GM21529 (cell line): ENCODE data around the gene RING1.

Experiments
- ATAC-seq: cut with Tn5 transposase; IDR thresholded peaks from one replicate; pipeline ENCODE4 v1.9.1; 2021; ENCODE audit not compliant: unreplicated experiment

The RING1 gene

DNA sequence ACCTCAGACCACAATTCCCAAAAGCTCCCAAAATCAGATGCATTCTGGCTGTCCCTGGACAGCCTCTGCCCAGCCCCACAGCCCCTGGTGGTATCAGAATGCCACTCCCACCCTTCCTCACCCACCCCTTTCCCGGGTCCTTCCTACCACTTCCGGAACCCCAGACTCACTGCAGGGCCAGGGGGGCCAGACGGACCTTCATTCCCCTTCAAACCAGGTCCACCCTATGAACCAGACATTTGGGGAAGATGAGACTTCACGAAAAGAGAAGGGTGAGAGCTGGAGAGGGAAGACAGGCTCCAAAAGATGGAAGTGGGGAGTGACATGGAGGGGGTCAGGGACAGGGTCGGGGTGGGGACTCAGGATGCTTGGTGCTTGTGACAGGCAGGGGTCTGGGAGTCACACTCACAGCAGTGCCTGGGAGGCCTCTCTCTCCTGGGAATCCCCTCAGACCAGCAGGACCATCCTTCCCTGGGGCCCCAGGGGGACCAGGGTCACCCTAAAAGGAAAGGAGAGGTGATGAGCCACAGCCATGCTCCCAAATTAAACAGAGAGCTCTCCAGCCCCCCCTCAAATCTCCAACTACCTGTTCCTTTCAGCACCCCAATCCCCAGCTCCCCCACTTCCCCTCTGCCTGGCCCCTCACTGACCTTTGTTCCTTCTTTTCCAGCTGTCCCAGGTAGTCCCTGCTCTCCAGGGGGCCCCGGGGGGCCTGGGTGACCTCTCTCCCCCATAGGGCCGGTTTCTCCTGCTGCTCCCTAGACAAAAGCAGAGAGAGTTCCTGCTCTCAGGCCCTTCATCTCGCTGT is 36.2 kb upstream of the RING1 start:
- ATAC-seq = no peak

DNA sequence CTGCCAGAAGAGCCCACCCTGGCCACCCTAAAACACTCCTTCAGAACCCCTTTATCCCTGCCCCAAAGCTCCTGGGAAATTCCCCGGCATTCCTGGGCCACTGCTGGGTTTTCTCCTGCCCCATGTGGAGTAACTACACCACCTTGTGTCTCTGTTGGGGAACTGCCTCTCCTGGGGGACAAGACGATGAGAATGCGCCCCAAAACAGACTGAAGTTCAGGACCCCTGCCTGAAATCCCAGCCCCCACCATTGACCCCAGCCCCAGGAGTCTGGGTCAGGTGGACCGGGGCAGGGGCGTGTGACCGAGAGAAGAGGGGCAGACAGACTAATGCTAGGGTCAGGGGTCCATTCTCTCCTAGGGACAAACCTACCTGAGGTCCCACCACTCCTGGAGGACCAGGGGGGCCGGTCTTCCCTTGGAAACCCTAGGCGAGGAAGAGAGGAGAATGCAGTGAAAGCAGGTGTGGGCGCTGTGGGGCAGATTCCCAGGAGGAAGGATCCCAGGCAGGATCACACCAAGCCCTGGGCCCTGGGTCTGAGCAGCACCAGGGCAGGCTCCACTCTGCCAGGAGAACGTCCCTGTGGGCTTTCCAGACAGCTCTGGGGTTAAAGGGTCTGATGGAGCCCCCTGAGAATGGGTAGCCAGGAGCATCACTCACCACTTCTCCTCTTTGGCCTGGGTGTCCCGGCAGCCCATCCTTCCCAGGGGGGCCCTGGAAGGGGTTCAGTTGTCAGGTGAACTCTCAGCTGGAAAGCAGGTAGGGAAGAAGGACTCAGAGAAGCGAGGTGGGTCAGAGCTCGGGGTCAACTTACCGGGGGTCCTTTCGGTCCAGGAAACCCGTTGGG is 35.4 kb upstream of the RING1 start:
- no peak for ATAC-seq

- ATAC-seq = no peak
Measured at GRCh38 chr6:33173535-33174180, 34.6 kb upstream of the RING1 start.

GRCh38 chr6:33174784-33175183 is 33.5 kb upstream of the RING1 start:
- ATAC-seq = no peak

GRCh38 chr6:33175436-33176069 is 32.7 kb upstream of the RING1 start:
- no peak for ATAC-seq

DNA sequence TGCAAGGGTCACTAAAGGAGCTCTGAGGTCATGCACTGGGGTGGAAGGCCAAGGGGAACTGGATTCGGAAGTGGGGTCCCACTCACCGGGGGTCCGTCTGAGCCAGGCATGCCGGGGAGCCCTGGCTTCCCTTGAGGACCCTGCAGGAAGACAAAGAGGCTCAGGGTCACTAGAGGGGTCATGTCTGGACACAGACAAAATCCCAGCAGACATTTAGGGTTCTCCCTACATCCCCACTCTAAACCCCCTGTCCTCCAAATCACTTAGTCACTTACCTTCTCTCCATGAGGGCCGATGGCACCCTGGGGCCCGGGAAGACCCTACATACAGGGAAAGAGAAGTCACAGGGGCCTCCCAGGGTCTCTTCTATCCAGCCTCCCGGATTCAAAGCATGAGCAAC is 31.4 kb upstream of the RING1 start:
- ATAC-seq = no peak

DNA sequence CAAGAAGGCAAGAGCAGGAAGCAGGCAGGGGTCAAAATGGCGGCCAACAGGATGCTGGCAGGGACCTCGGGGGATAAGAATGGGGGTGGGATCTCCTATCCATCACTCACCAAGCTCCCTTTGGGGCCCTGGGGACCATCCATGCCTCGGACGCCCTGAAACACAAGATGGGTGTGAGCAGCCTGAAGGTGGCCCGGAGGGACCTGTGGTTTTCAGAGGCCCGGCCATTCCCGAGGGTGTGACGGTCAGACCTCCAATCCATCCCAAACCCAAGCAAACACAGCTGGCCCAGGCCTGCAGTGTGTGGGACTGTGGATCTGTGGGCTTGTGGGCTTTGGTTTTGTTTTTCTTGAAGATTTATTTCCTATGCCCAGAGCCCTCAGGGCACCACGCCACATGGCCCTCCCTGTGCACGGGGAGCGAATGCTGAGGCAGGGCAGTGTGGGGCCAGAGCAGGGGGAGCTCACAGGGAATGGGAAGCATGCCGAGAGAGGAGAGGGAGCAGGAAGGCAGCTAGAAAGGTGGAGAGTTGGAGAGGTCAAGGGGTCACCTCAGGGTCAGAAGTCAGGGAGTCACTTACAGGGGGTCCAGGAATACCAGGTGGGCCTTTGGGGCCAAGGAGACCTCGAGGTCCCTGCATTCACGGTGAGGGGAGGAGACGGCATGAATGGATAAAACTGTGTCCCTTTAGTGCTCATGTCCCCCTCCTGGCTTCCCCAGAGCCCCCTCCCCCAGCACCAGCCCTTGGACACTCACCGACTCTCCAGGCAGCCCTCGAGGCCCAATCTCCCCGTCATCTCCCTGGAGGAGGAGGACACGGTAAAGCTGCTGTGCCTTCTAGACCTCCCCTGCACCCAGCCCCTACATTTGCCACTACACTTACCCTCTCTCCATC is 30.5 kb upstream of the RING1 start:
- no peak for ATAC-seq

DNA sequence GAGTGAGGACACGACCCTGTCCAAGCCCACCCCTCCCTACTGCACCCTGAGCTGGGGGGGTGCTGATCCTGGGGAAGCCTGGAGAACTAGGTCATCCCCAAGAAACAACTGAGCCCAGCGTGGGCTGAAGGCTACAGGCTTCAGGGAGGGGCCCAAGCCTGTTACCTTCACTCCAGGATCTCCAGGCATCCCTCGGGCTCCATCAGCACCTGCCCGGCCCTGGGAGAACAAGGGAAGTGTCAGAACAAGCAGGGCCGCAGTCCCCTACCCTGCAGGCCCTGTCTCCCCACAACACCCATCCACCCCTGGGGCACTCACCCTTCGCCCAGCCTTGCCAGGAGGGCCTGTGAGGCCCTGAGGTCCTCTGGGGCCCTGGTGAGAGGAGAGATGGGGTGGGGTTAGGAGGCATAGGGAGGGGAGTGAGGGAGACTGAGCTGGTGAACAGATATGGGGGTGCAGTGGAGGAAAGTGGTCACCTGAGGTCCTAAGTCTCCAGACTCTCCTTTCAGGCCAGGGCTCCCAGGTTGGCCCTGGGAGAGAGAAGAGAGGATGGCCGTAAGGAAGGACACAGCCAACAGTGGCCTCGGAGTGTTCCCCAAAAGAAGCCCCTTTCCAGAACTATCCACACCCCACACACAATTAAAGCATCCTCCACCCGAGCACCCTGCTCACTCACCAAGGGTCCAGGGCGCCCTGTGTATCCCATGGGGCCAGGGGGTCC is 29.4 kb upstream of the RING1 start:
- no peak for ATAC-seq

DNA sequence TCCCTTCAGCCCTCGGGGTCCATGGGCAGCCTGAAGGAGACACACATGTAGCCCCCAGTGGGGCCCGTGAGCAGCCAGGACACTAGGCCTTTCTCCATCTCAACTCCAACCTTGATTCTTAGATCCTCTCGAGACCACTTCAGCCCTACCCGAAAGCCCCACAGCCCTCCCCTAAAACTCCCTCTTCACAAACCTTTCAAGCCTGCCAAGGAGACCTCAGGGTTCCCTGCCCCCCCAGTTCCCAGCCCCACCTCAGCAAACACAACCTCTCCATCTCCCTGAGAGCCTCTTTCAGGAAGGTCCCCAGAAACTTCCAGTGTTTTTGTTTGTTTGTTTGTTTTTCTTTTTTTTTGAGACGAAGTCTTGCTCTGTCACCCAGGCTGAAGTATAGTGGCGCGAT is 27.2 kb upstream of the RING1 start:
- no peak for ATAC-seq

- ATAC-seq = no peak
Measured at GRCh38 chr6:33183071-33183683, 25.1 kb upstream of the RING1 start.

DNA sequence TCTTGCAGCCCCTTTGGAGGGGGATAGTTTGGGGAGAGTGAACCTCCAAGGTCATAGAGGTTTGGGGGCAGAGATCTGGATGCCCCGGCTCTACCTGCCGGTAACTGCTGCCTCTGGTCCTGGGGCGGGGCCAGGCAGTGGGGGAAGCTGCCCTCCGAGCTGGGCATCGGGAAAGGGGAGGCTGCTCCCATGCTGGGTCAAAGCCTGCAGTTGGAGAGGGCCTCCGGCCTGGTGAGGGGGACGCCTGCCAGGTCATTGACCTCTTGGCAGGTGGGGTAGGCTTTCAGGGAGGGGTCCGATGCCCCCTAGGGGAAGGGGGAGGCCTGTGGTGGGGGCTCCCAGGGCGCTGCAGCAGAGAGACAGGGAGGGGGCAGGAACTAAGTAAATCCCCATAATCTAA is 23.1 kb upstream of the RING1 start:
- ATAC-seq = no peak

GRCh38 chr6:33185654-33186187 is 22.6 kb upstream of the RING1 start:
- no peak for ATAC-seq

- ATAC-seq = no peak
Measured at GRCh38 chr6:33187809-33188208, 20.5 kb upstream of the RING1 start.

DNA sequence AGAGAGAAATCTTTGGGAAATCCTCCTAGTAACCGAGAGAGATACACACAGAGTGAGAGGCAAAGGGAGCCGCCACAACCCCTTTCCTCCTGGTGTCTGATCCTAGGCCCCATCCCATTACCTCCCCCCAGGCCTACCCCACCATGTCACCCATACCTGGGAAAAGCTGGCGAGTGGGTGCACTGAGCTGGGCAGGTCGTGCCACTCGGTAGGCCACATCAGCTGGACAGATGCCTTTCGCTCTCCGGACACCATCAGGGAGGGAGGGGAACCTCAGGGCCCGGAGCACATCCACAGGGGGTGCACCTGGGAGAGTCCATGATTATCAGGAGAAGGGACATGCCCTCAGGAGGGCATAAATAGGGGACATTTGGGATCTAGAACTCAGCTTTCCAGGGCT is 19.1 kb upstream of the RING1 start:
- no peak for ATAC-seq

DNA sequence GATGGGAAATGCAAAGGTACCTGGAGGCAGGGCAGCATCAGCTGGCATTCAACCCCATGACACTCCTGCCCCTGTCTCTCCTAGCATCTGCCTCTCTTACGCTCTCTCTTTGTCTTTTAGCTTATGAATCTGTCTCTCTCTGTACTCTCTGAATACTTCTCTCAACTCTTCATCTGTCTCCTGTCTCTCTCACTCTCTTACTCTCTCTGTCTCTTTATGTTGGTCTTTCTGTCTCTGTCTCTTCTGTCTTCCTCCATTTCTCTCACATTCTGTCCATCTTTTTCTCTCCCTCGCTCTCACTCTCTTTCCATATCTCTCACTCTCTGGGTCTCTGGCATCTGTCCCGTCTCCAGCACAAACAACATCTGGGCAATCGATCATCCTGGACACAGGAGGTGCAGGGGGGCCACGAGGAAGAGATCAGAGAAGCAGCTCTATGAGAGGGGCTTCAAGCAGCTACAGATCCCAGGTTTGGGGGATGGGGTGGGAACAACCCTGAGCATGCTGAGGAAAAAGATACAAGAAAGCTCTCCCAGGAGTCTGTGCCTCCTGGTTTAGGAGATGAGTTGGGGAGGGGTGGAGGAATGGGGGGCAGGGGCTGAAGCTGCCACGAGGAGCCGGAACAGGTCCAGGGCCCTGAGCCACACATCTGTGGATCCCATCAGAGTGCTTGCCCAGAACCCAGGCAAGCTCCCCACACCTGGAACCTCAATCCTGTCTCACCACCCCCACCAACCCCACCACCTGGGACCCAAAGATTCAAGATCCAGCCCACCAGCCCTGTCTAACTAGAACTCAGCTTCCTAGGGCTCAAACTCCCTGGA is 18.5 kb upstream of the RING1 start:
- no peak for ATAC-seq

GRCh38 chr6:33190504-33191107 is 17.7 kb upstream of the RING1 start:
- ATAC-seq = no peak

DNA sequence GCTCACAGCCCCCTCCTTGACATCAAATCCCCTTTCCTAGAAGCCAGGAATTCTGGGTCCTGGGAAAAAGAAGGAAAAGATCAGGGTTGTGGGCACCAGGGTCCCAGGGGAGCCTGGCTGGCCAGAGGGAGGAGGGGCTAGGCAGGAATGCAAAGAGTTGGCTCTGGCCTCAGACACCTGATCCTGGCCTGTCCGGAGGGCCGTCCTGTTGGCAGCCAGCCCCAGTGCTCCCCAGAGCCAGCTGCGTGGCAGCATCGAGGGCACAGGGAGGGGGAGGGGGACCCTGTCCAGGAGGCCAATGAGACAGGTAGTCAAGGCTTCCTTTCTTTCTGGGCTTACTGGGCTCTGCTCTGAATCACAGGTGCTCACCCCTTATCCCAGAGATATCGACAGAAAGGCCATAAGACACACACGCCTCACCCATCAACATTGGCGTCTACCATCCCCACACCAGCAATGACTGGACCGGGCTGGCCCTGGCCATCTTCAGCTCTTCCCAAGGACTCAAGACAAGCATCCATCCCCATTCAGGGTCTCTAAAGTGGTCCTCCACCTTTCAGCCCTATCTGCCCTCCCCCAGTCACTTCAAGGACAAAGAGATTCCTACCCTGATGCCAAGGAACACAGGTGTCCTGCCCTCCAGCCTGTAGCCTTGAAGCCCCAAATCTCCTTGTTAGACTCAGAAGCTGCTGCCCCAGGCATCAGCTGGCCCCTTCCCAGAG is 16.8 kb upstream of the RING1 start:
- ATAC-seq = no peak
